GM21737 (cell line): ENCODE results near the gene CD300LG.
A peak's percentile ranks its signal among the peaks of the same experiment; 100 is the strongest.
"Not testable (repeated sequence)": the region's sequence is repeated elsewhere in the genome, so short reads cannot be mapped to it uniquely, and the experiment has no call there.

Experiments
- ATAC-seq: cut with Tn5 transposase; IDR thresholded peaks from one replicate; pipeline ENCODE4 v1.9.1; 2021; ENCODE audit warnings: mild to moderate bottlenecking, moderate library complexity; ENCODE audit not compliant: unreplicated experiment

CD300LG gene

GRCh38 chr17:43823350-43824084 lies 23.5 kb upstream of the CD300LG start:
- no peak for ATAC-seq

- ATAC-seq: no peak
These were observed 21.4 kb upstream of the CD300LG start for GRCh38 chr17:43825567-43825966.

GRCh38 chr17:43826206-43826605 lies 20.8 kb upstream of the CD300LG start:
- no peak for ATAC-seq

GRCh38 chr17:43827596-43827995 lies 19.4 kb upstream of the CD300LG start:
- no peak for ATAC-seq

- no peak for ATAC-seq
These were observed 17.2 kb upstream of the CD300LG start for GRCh38 chr17:43829738-43830137.

GRCh38 chr17:43830510-43831140 lies 16.4 kb upstream of the CD300LG start:
- ATAC-seq: no peak

GRCh38 chr17:43831633-43832032 lies 15.3 kb upstream of the CD300LG start:
- ATAC-seq: no peak

- ATAC-seq: no peak
These were observed 14.6 kb upstream of the CD300LG start for GRCh38 chr17:43832168-43832975.

GRCh38 chr17:43832976-43833829 lies 13.8 kb upstream of the CD300LG start, which contains the start of gene MPP3:
Gene MPP3 (minus strand): TSS chr17:43833146. CDS start chr17:43831906, 1,240 bp downstream.
- no peak for ATAC-seq

GRCh38 chr17:43834106-43834505 lies 12.9 kb upstream of the CD300LG start:
- no peak for ATAC-seq

GRCh38 chr17:43839670-43840108 lies 7.3 kb upstream of the CD300LG start:
- ATAC-seq: no peak

- no peak for ATAC-seq
These were observed 6.2 kb upstream of the CD300LG start for GRCh38 chr17:43840814-43841213.

- ATAC-seq: no peak
These were observed 5.7 kb upstream of the CD300LG start for GRCh38 chr17:43841282-43841681.

GRCh38 chr17:43842091-43842974 lies 4.6 kb upstream of the CD300LG start:
- ATAC-seq: not testable (repeated sequence)

GRCh38 chr17:43842975-43843325 lies 4.0 kb upstream of the CD300LG start:
- no peak for ATAC-seq

GRCh38 chr17:43844241-43844640 lies 2.7 kb upstream of the CD300LG start:
- no peak for ATAC-seq

- ATAC-seq: no peak
These were observed 1.2 kb upstream of the CD300LG start for GRCh38 chr17:43845766-43846165.

GRCh38 chr17:43846221-43846712 lies 709 bp upstream of the CD300LG start:
- ATAC-seq: peak; percentile 67

GRCh38 chr17:43848601-43849000 lies 1.6 kb downstream of the CD300LG start:
- ATAC-seq: no peak

GRCh38 chr17:43849116-43849515 lies 2.1 kb downstream of the CD300LG start:
- ATAC-seq: no peak
